Upper lobe of left lung (tissue), 4 donors: ENCODE measurements around the gene RMND5B.

Experiments used
- POLR2A ChIP-seq, 4 donors: fragments of 450-650 bp; IDR thresholded peaks; one replicate each; pipeline ENCODE4 v1.5.1; 2016 to 2017; ENCODE audit warnings: antibody characterized with exemption in 4 of 4, mild to moderate bottlenecking in 2 of 4
- POLR2AphosphoS5 ChIP-seq, 2 donors: sonication (generic); formaldehyde crosslinking; IDR thresholded peaks; one replicate each; pipeline ENCODE4 v1.5.1; 2017; ENCODE audit warnings: antibody characterized with exemption in 2 of 2
- TF ChIP-seq, protein P1 (sequence below), 6 experiments: fragments of 450-650 bp in 4 of 6; fragments of 200-600 bp in 2 of 6; sonication (generic) in 2 of 6; IDR thresholded peaks; one replicate each; pipeline ENCODE4 v1.5.1; 2016 to 2019; ENCODE audit warnings: antibody characterized with exemption in 6 of 6

DNA sequence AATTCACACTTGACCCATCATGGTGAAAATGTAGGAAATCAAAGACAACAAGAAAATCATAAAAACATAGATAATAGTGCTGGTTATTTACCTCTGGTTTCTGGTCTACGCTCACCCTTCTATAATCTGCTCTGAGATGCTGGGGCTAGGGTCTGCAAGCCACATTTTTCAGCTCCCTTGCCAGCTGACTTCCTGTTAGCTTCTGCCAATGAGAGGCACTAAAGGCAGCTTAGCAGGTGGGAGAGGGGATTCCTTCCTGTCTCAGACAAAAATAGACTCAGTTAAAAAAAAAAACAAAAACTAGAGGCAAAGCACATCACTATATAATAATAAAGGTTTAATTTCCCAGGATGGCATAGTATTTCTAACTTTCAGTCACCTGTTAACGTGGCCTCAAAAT, 37.7 kb upstream of the RMND5B start:
- TF ChIP-seq POLR2AphosphoS5 (IDR thresholded peaks at IDR 0.05) (no peak), POLR2A (IDR thresholded peaks at IDR 0.05) (no peak)
- TF ChIP-seq, protein P1, sequence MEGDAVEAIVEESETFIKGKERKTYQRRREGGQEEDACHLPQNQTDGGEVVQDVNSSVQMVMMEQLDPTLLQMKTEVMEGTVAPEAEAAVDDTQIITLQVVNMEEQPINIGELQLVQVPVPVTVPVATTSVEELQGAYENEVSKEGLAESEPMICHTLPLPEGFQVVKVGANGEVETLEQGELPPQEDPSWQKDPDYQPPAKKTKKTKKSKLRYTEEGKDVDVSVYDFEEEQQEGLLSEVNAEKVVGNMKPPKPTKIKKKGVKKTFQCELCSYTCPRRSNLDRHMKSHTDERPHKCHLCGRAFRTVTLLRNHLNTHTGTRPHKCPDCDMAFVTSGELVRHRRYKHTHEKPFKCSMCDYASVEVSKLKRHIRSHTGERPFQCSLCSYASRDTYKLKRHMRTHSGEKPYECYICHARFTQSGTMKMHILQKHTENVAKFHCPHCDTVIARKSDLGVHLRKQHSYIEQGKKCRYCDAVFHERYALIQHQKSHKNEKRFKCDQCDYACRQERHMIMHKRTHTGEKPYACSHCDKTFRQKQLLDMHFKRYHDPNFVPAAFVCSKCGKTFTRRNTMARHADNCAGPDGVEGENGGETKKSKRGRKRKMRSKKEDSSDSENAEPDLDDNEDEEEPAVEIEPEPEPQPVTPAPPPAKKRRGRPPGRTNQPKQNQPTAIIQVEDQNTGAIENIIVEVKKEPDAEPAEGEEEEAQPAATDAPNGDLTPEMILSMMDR (IDR thresholded peaks at IDR 0.05): no peak
